Measurements from ENCODE around the gene SLA2. TPM values are rescaled to one million over a fixed set of nuclear protein-coding genes. Genes with fewer than 3 reads are reported as not detected.

Gene SLA2
- total RNA-seq, 4 donors from 2014 or later: 0.14 to 0.88 TPM; not detected in 2

DNA sequence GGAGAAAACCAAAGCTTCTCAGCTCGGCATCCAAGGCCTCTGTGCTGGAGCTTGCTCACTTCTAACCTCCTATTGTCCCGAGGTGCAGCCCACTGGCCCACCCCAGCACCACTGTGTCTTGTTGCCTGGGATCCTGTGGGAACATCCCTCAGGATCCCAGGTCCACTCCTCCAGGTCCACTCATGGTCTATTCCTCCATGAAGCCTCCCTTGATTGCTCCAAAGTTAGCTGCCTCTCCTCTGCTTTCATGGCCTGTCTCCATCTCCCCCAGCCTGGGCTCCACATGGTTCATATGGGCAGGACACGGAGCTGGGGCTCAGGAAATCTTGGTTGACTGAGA, 13.9 kb downstream of the SLA2 start:
- no peak for DNase-seq
- intact Hi-C loops (cut with DNase I; ENCODE audit: low total_unique reads): no loop called here
- H3K4me3 ChIP-seq: no peak overlapping the region
- no peak for TF ChIP-seq POLR2A (IDR thresholded peaks at IDR 0.05)
- TF ChIP-seq, protein P1, sequence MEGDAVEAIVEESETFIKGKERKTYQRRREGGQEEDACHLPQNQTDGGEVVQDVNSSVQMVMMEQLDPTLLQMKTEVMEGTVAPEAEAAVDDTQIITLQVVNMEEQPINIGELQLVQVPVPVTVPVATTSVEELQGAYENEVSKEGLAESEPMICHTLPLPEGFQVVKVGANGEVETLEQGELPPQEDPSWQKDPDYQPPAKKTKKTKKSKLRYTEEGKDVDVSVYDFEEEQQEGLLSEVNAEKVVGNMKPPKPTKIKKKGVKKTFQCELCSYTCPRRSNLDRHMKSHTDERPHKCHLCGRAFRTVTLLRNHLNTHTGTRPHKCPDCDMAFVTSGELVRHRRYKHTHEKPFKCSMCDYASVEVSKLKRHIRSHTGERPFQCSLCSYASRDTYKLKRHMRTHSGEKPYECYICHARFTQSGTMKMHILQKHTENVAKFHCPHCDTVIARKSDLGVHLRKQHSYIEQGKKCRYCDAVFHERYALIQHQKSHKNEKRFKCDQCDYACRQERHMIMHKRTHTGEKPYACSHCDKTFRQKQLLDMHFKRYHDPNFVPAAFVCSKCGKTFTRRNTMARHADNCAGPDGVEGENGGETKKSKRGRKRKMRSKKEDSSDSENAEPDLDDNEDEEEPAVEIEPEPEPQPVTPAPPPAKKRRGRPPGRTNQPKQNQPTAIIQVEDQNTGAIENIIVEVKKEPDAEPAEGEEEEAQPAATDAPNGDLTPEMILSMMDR (IDR thresholded peaks at IDR 0.05): no peak
- H3K27ac ChIP-seq: no peak overlapping the region
- no peaks in the 10 kb centered on the region for H3K9me3 ChIP-seq
- no peaks in the 10 kb centered on the region for H3K27me3 ChIP-seq
- H3K36me3 ChIP-seq: no peaks in the 10 kb centered on the region
- no peaks in the 10 kb centered on the region for H3K4me1 ChIP-seq

DNA sequence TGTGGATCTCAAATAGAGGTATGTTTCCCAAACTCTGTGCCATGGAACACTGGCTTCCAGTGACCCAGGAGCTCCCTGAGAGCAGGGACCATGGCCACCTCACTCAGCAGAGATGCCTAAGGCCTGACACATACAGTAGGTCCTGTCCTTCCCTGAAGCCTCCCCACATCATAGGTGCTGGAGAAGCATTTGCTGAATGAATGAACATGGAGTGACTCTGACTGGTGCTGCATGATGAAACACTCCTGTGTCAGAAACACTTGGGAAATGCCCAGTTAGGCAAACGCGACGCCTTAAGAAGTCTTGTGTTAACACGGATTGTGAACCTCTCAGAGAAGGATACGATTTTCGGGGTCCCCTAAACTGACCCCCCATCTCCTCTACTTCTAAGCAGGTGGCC, 14.3 kb downstream of the SLA2 start:
- no peak for DNase-seq
- Histone ChIP-seq H3K36me3 (no peaks in the 10 kb centered on the region), H3K4me3 (no peak overlapping the region), H3K27me3 (no peaks in the 10 kb centered on the region), H3K9me3 (no peaks in the 10 kb centered on the region), H3K27ac (no peak overlapping the region), H3K4me1 (no peaks in the 10 kb centered on the region)
- no peak for TF ChIP-seq POLR2A (IDR thresholded peaks at IDR 0.05)
- TF ChIP-seq, protein P1 (IDR thresholded peaks at IDR 0.05): no peak
- intact Hi-C loops (cut with DNase I; ENCODE audit: low total_unique reads): no loop called here

DNA sequence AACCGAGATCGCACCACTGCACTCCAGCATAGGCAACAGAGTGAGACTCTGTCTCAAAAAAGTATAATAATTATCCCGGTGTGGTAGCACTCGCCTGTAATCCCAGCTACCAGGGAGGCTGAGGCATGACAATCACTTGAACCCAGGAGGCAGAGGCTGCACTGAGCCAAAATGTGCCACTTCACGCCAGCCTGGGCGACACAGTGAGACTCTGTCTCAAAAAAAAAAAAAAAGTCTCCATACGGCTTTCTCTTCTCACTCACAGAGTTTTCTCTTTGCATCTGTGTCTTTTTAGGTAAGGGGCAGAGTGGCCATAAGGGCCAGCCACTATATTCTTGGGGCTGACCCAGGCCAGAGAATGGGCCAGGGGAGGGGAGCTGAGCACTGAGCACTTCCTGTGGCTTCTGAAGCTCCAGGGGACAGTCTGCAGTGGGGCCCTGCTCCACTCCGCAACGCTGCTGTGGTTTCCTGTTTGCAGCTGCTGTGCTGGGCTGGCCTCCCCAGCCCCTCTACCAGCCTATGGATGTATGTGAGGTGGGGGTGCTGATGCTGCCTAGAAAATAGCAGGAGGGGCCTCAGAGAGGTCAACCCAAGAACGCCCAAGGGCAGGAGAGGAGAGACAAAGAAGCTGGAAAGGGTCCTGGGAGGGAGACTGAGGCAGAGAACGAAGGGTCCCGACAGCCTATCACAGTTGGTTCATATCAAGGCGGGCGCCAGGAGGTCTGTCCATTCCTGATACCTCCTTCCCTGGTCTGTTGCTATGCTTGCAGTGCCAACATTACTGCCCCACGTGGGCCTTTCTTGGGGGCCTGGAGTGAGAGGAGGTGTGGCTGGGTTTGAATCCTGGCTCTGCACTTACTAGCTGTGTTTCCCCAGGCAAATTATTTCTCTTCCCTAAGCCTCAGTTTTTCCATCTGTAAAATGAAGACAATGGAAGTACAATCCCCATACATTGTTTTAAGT, 16.0 kb downstream of the SLA2 start:
- Histone ChIP-seq H3K27me3 (no peaks in the 10 kb centered on the region), H3K4me3 (no peak overlapping the region), H3K36me3 (no peaks in the 10 kb centered on the region), H3K9me3 (no peaks in the 10 kb centered on the region), H3K27ac (no peak overlapping the region), H3K4me1 (no peaks in the 10 kb centered on the region)
- no peak for DNase-seq
- TF ChIP-seq, protein P1 (IDR thresholded peaks at IDR 0.05): no peak
- TF ChIP-seq POLR2A (IDR thresholded peaks at IDR 0.05): no peak
- intact Hi-C loops (cut with DNase I; ENCODE audit: low total_unique reads): no loop called here

DNA sequence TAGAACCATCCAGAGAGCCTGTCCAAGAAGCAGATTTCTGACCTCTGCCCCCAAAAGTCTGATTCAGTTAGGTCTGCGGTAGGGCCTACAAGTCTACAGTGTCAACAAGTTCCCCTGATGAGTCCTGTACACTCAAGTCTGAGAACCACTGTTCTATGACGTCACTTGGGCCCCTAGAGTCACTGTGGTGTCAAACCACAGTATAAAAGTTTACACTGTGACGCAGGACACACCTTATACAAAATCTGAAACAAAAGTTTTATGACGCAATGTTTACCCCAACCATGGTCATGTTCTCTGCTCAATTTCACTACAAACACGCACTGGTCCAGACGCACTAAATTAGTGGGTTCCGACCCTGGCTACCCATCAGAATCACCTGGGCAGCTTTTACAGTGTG, 17.9 kb downstream of the SLA2 start:
- no peak overlapping the region for H3K27ac ChIP-seq
- intact Hi-C loops (cut with DNase I; ENCODE audit: low total_unique reads): no loop called here
- H3K4me1 ChIP-seq: no peaks in the 10 kb centered on the region
- no peaks in the 10 kb centered on the region for H3K36me3 ChIP-seq
- no peaks in the 10 kb centered on the region for H3K27me3 ChIP-seq
- no peak overlapping the region for H3K4me3 ChIP-seq
- TF ChIP-seq, protein P1 (IDR thresholded peaks at IDR 0.05): no peak
- TF ChIP-seq POLR2A (IDR thresholded peaks at IDR 0.05): no peak
- no peak for DNase-seq
- no peaks in the 10 kb centered on the region for H3K9me3 ChIP-seq

DNA sequence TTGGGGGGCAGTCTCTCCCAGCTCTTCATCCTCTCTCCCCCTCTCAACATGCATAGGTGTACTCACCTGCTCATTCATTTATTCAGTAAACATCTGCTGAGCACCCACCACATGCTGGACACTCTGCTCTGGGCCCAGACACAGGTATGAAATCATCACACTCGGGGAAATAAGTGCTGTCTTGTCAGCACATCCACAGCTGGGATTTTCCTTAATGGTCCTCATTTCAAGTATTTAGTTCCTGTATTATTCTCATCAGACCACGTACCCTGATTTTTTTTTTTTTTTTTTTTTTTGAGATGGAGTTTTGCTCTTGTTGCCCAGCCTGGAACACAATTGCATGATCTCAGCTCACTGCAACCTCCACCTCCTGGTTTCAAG, 21.1 kb downstream of the SLA2 start:
- no peaks in the 10 kb centered on the region for H3K4me1 ChIP-seq
- no peaks in the 10 kb centered on the region for H3K9me3 ChIP-seq
- DNase-seq: no peak
- H3K4me3 ChIP-seq: no peak overlapping the region
- H3K27me3 ChIP-seq: no peaks in the 10 kb centered on the region
- H3K36me3 ChIP-seq: no peaks in the 10 kb centered on the region
- H3K27ac ChIP-seq: no peak overlapping the region
- TF ChIP-seq, protein P1 (IDR thresholded peaks at IDR 0.05): no peak
- TF ChIP-seq POLR2A (IDR thresholded peaks at IDR 0.05): no peak
- intact Hi-C loops (cut with DNase I; ENCODE audit: low total_unique reads): no loop called here

All from uterus (tissue), 4 donors.